Choroid plexus epithelial cell (primary cell): ENCODE measurements around the gene QDPR.

ENCODE experiments used
- DNase-seq: peaks from one replicate; pipeline ENCODE4 v3.0.0-alpha.2; 2010; ENCODE audit warnings: low read depth
- H3K4me3 ChIP-seq: 2 replicates; pipeline ENCODE4 v1.5.1; 2011; ENCODE audit warnings: low read depth, mild to moderate bottlenecking, control low read depth, low read length, moderate library complexity
- CTCF ChIP-seq: conservative IDR thresholded peaks from 2 replicates; pipeline ENCODE4 v1.5.1; 2011; ENCODE audit warnings: low read depth, mild to moderate bottlenecking, control low read depth, inconsistent platforms, low read length, moderate library complexity

The QDPR gene

GRCh38 chr4:17510582-17510981, 1.3 kb downstream of the QDPR start:
- no peak for TF ChIP-seq CTCF
- H3K4me3 ChIP-seq = no peak overlapping the region
- no peak for DNase-seq

- no peak for TF ChIP-seq CTCF
- no peak for DNase-seq
- H3K4me3 ChIP-seq = no peak overlapping the region
Observed at GRCh38 chr4:17504081-17504480, 7.8 kb downstream of the QDPR start.

- no peak overlapping the region for H3K4me3 ChIP-seq
- DNase-seq = no peak
- no peak for TF ChIP-seq CTCF
Observed at GRCh38 chr4:17502756-17503155, 9.1 kb downstream of the QDPR start.

- TF ChIP-seq CTCF = no peak
- no peak for DNase-seq
- H3K4me3 ChIP-seq = no peak overlapping the region
Observed at GRCh38 chr4:17500574-17500973, 11.3 kb downstream of the QDPR start.

- H3K4me3 ChIP-seq = no peak overlapping the region
- TF ChIP-seq CTCF = no peak
- peak; percentile 48 for DNase-seq
Observed at GRCh38 chr4:17497890-17498523, 13.9 kb downstream of the QDPR start.

GRCh38 chr4:17494258-17495190, 17.4 kb downstream of the QDPR start:
- DNase-seq = peak; percentile 71
- no peak overlapping the region for H3K4me3 ChIP-seq
- no peak for TF ChIP-seq CTCF

GRCh38 chr4:17493619-17494018, 18.3 kb downstream of the QDPR start:
- H3K4me3 ChIP-seq = no peak overlapping the region
- TF ChIP-seq CTCF = no peak
- DNase-seq = no peak
